H1 (cell line): ENCODE results near the gene TTC3. TPM values are rescaled to one million over a fixed set of nuclear protein-coding genes. Genes with fewer than 3 reads are reported as not detected.

Experiments used
- EP300 ChIP-seq, 2 experiments: IDR thresholded peaks; 1 replicate in 1 of 2; 2 replicates in 1 of 2; pipeline ENCODE4 v1.6.1; 2011 to 2012; ENCODE audit warnings: low read depth in 2 of 2, low read length in 2 of 2, mild to moderate bottlenecking in 2 of 2, borderline replicate concordance in 1 of 2, inconsistent platforms in 1 of 2, moderate library complexity in 1 of 2
- HDAC6 ChIP-seq: IDR thresholded peaks from one replicate; pipeline ENCODE4 v1.7.1; 2012; ENCODE audit warnings: low read depth, mild to moderate bottlenecking, inconsistent platforms, low read length, moderate library complexity
- SIN3A ChIP-seq, 2 experiments: IDR thresholded peaks in 1 of 2; conservative IDR thresholded peaks in 1 of 2; 2 replicates each; pipeline ENCODE4 v1.6.1; 2011 to 2012; ENCODE audit warnings: low read length in 2 of 2, improper control_type of control experiment in 1 of 2, low read depth in 1 of 2, mild to moderate bottlenecking in 1 of 2
- TAF1 ChIP-seq: IDR thresholded peaks from 2 replicates; pipeline ENCODE4 v1.6.1; 2011; ENCODE audit warnings: mild to moderate bottlenecking, low read depth, low read length
- polyA plus RNA-seq, 7 experiments: library from polyadenylated mRNA; depleted of rRNA in 3 of 7; stranded (reverse) in 5 of 7; unstranded in 2 of 7; fragments of >200 nt in 5 of 7; fragments of 200-250 nt in 2 of 7; gene quantifications; 1 replicate in 5 of 7; 2 replicates in 1 of 7; 4 replicates in 1 of 7; pipeline versions ENCODE4 v1.2.1 to v1.2.3, GENCODE V29; 2011 to 2013; ENCODE audit warnings: missing spikeins in 2 of 7, mixed read lengths in 2 of 7
- total RNA-seq: library from RNA; stranded (reverse); fragmentation: NEBNext Ultra II Directional; extraction: Animal tissue kit (Norgen Biotek cat#: 25700); gene quantifications from 2 replicates; pipeline ENCODE4 v1.2.1, GENCODE V29; 2021
- TF ChIP-seq, protein P1 (sequence below): fragments of 300-600 bp; sonication (generic); IDR thresholded peaks from 2 replicates; pipeline ENCODE4 v1.7.1; 2012; ENCODE audit warnings: low read length, moderate library complexity, mild to moderate bottlenecking, inconsistent platforms; ENCODE audit not compliant: insufficient replicate concordance
- TF ChIP-seq, protein P2 (sequence below): IDR thresholded peaks from 2 replicates; pipeline ENCODE4 v1.6.1; 2012; ENCODE audit warnings: inconsistent platforms

Gene TTC3
- total and polyA plus RNA-seq, 2 of the 8 experiments (the other 6 are each of a cell fraction or from before 2014, with no cell fraction given), result 11.0 to 36.2 TPM

DNA sequence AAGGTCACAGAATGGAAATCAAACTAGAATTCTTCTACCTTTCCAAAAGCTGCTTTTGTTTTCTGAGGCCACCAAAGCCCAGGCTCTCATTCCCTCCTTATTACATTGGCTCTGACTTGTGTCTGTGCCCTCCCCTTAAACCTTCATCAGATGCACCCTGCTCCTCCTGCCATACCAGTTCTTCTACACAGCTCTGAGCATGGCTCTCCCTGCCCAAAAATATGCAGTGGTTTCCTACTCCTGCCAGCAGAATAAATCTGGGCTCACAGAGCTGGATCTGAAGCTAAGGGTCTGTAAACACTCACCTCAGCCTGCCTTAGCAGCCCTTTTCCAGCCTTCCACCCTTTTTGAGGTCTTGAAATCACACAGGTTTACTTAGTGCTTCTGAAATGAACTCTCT, 55.0 kb downstream of the TTC3 start (continued):
- TF ChIP-seq, protein P1, sequence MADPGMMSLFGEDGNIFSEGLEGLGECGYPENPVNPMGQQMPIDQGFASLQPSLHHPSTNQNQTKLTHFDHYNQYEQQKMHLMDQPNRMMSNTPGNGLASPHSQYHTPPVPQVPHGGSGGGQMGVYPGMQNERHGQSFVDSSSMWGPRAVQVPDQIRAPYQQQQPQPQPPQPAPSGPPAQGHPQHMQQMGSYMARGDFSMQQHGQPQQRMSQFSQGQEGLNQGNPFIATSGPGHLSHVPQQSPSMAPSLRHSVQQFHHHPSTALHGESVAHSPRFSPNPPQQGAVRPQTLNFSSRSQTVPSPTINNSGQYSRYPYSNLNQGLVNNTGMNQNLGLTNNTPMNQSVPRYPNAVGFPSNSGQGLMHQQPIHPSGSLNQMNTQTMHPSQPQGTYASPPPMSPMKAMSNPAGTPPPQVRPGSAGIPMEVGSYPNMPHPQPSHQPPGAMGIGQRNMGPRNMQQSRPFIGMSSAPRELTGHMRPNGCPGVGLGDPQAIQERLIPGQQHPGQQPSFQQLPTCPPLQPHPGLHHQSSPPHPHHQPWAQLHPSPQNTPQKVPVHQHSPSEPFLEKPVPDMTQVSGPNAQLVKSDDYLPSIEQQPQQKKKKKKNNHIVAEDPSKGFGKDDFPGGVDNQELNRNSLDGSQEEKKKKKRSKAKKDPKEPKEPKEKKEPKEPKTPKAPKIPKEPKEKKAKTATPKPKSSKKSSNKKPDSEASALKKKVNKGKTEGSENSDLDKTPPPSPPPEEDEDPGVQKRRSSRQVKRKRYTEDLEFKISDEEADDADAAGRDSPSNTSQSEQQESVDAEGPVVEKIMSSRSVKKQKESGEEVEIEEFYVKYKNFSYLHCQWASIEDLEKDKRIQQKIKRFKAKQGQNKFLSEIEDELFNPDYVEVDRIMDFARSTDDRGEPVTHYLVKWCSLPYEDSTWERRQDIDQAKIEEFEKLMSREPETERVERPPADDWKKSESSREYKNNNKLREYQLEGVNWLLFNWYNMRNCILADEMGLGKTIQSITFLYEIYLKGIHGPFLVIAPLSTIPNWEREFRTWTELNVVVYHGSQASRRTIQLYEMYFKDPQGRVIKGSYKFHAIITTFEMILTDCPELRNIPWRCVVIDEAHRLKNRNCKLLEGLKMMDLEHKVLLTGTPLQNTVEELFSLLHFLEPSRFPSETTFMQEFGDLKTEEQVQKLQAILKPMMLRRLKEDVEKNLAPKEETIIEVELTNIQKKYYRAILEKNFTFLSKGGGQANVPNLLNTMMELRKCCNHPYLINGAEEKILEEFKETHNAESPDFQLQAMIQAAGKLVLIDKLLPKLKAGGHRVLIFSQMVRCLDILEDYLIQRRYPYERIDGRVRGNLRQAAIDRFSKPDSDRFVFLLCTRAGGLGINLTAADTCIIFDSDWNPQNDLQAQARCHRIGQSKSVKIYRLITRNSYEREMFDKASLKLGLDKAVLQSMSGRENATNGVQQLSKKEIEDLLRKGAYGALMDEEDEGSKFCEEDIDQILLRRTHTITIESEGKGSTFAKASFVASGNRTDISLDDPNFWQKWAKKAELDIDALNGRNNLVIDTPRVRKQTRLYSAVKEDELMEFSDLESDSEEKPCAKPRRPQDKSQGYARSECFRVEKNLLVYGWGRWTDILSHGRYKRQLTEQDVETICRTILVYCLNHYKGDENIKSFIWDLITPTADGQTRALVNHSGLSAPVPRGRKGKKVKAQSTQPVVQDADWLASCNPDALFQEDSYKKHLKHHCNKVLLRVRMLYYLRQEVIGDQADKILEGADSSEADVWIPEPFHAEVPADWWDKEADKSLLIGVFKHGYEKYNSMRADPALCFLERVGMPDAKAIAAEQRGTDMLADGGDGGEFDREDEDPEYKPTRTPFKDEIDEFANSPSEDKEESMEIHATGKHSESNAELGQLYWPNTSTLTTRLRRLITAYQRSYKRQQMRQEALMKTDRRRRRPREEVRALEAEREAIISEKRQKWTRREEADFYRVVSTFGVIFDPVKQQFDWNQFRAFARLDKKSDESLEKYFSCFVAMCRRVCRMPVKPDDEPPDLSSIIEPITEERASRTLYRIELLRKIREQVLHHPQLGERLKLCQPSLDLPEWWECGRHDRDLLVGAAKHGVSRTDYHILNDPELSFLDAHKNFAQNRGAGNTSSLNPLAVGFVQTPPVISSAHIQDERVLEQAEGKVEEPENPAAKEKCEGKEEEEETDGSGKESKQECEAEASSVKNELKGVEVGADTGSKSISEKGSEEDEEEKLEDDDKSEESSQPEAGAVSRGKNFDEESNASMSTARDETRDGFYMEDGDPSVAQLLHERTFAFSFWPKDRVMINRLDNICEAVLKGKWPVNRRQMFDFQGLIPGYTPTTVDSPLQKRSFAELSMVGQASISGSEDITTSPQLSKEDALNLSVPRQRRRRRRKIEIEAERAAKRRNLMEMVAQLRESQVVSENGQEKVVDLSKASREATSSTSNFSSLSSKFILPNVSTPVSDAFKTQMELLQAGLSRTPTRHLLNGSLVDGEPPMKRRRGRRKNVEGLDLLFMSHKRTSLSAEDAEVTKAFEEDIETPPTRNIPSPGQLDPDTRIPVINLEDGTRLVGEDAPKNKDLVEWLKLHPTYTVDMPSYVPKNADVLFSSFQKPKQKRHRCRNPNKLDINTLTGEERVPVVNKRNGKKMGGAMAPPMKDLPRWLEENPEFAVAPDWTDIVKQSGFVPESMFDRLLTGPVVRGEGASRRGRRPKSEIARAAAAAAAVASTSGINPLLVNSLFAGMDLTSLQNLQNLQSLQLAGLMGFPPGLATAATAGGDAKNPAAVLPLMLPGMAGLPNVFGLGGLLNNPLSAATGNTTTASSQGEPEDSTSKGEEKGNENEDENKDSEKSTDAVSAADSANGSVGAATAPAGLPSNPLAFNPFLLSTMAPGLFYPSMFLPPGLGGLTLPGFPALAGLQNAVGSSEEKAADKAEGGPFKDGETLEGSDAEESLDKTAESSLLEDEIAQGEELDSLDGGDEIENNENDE, result no peak
- TF ChIP-seq TAF1 (no peak), SIN3A (conservative IDR thresholded peaks at IDR 0.05 in 1 of 2, IDR thresholded peaks at IDR 0.05 in 1 of 2; ENCODE audit: low read depth in 1 of 2, low read length in 2 of 2) (no peak), EP300 (IDR thresholded peaks at IDR 0.05; ENCODE audit: borderline replicate concordance in 1 of 2, low read depth in 2 of 2, low read length in 2 of 2) (no peak), HDAC6 (no peak)
- TF ChIP-seq, protein P2, sequence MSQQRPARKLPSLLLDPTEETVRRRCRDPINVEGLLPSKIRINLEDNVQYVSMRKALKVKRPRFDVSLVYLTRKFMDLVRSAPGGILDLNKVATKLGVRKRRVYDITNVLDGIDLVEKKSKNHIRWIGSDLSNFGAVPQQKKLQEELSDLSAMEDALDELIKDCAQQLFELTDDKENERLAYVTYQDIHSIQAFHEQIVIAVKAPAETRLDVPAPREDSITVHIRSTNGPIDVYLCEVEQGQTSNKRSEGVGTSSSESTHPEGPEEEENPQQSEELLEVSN, result no peak
